NCI-H1417 treated with DMSO at 0.1 percent for 48 hours (cell line): ENCODE data around the gene SYT13.

ENCODE experiments used
- DNase-seq: peaks from one replicate; lab custom pipeline; 2025; lab: John Stamatoyannopoulos, UW

Gene SYT13

DNA sequence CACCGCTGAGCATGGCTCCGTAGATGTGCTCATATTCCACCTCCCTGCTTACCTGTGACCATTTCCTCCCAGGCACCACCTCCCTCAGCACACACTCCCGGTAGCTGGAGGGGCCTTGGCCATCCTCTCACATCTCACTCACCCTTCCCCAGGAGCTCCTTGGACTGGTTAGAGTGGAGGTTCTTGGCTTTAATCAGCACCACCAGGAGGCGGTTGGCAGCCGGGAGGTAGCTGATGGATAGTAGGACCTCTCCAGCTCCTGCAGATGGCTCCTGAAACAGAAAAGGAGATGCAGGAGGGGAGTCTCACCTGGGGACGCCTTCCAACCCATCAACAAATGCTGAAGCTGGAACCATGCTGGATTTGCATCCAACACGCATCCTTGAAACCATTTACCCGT lies 39.9 kb downstream of the SYT13 start:
- DNase-seq = no peak

- no peak for DNase-seq
These were observed 40.7 kb downstream of the SYT13 start for GRCh38 chr11:45245218-45246045.

DNA sequence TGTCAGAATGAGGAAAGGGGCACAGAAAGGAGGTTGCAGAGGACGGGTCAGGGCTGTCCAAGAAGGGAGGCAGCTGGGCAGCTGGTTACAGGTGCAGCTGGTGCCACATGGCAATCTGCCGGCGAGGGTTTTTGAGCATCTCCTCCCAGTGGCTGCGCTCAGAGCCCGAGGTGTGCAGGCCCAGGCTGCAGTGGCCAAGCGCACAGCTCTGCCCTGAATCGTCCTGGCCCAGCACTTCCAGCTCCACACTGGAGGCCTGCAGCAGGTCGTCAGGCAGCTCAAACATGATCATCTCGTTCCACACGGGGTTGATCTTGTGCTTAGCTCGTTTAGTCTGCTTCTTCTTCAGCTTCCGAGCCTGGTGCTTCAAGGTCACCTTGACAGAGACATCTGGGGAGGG lies 42.2 kb downstream of the SYT13 start:
- DNase-seq = no peak

DNA sequence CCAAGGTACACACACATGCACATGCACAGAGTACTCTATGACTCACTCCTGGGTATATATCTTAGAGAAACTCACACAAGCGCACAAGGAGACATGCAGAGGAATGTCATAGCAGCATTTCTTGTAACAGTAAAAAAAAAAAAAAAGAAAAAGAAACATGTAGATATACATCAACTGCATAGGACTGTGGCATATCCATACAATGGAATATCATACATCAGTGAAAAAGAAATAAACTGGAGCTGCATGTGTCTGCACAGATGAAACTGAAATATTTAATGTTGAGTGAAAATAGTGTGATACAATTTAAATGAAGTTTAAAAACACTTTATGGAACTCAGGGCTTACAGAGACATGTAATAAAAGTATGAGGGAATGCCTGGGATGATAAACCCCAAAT lies 46.4 kb downstream of the SYT13 start:
- no peak for DNase-seq

DNA sequence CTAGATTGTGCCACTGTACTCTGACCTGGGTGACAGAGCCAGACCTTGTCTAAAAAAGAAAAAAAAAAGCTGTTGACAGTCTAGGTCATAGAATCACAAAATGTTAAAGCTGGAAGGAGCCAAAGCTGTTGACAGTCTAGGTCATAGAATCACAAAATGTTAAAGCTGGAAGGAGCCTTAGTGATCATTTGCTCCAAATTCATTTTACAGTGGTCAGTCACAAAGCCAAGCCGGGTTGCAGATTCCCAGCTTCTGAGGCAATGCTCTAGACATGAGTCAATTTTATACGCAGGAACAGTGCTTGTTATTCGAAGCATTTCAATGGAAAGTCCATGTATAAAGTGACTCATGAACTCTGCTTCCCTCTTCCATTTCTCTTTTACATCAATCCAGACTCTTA lies 47.4 kb downstream of the SYT13 start:
- no peak for DNase-seq

GRCh38 chr11:45237711-45238315 lies 48.3 kb downstream of the SYT13 start:
- no peak for DNase-seq

GRCh38 chr11:45234306-45235006 lies 51.7 kb downstream of the SYT13 start:
- DNase-seq = no peak

GRCh38 chr11:45233804-45234170 lies 52.4 kb downstream of the SYT13 start:
- no peak for DNase-seq

- DNase-seq = no peak
These were observed 52.9 kb downstream of the SYT13 start for GRCh38 chr11:45233121-45233803.

- DNase-seq = no peak
These were observed 53.6 kb downstream of the SYT13 start for GRCh38 chr11:45232341-45233080.

DNA sequence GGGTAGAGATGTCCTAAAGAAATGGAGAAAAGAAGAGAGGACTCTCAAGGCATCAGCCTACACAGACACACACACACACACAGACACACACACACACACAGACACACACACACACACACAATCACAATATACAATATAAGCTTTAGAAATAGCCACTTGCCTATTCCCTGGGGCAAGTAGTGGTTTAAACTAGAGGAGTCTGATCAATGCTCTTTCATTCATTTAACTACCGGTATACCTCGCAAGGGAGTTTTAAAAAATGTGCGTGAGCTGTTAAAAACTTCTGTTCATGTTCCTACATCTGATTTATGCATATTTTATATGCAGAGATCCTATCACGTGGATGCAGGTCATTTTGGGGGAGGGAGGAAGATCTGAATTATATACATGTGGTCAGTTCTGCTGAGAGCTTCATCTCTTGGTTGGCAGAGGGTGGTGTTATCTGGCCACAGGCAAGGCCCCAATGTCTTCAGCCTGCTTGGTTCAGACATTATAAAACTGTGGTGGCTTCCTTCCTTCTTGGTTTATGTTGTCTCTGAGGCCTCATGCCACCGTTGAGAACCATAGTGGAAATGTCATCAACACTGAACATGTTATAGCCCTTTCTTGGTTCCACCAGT lies 56.6 kb downstream of the SYT13 start:
- DNase-seq = no peak

GRCh38 chr11:45227836-45228235 lies 58.3 kb downstream of the SYT13 start:
- no peak for DNase-seq

DNA sequence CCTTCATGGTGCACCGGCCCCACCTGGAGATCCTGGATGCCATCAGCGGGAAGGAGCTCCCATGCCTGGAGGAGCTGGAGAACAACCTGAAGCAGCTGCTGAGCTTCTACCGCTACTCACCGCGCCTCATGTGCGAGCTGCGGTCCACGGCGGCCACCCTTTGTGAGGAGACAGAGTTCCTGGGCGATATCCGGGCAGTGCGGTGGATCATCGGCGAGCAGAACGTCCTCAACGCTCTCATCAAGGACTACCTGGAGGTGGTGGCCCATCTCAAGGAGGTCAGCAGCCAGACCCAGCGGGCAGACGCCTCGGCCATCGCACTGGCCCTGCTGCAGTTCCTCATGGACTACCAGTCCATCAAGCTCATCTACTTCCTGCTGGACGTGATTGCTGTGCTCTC lies 59.2 kb downstream of the SYT13 start:
- DNase-seq = no peak

DNA sequence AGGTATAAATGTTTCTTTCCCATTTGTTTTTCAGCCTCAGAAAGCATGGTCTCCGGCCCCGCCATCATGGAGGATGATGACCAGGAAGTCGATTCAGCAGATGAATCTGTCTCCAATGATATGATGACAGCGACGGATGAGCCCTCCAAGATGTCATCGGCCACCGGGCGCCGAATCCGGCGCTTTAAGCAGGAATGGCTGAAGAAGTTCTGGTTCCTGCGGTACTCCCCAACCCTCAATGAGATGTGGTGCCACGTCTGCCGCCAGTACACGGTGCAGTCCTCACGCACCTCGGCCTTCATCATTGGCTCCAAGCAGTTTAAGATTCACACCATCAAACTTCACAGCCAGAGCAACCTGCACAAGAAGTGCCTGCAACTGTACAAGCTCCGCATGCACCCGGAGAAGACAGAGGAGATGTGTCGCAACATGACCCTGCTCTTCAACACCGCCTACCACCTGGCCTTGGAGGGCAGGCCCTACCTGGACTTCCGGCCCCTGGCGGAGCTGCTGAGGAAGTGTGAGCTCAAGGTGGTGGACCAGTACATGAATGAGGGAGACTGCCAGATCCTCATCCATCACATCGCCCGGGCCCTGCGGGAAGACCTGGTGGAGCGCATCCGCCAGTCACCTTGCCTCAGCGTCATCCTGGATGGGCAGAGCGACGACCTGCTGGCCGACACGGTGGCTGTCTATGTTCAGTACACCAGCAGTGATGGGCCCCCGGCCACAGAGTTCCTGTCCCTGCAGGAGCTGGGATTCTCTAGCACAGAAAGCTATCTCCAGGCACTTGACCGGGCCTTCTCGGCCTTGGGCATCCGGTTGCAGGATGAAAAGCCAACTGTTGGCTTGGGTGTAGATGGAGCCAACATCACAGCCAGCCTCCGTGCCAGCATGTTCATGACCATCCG lies 59.9 kb downstream of the SYT13 start:
- no peak for DNase-seq

- DNase-seq = no peak
These were observed 60.9 kb downstream of the SYT13 start for GRCh38 chr11:45225277-45225676.

- DNase-seq = no peak
These were observed 61.4 kb downstream of the SYT13 start for GRCh38 chr11:45224766-45225165.

GRCh38 chr11:45223496-45223895 lies 62.6 kb downstream of the SYT13 start:
- DNase-seq = no peak

GRCh38 chr11:45219411-45219810 lies 66.7 kb downstream of the SYT13 start:
- DNase-seq = no peak

- no peak for DNase-seq
These were observed 67.4 kb downstream of the SYT13 start for GRCh38 chr11:45218705-45219104.

DNA sequence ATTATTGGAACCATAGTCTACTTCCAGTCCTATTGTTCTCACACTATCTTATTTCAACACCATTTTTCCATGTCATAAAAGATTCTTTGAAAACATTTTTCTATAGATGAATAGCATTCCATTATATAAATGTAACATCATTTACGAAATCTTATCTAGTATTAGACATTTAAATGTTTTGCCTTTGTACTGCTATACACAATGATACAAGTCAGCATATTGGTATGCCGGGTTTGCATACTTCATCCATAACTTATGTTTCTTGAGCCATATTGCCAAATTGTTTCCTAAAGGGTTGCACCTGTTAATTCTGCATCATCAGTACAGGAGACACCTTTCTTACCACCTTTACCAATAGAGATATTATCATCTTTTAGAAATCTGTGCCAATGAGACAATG lies 68.2 kb downstream of the SYT13 start:
- DNase-seq = no peak
